CD4-positive, alpha-beta T cell treated with Interferon alpha-2 for 1 hour (primary cell): ENCODE results near the gene ZNF540.
"Not testable (repeated sequence)": the region's sequence is repeated elsewhere in the genome, so short reads cannot be mapped to it uniquely, and the experiment has no call there.

ENCODE experiments used
- DNase-seq, 2 donors: peaks; one replicate each; pipeline ENCODE4 v3.0.0-alpha.2; 2020 to 2022

The ZNF540 gene

GRCh38 chr19:37594304-37594981, at the start of gene ZNF540, which contains the start of gene ZNF571:
Gene ZNF540 (plus strand): TSS chr19:37594876. CDS start chr19:37598448, 3,572 bp downstream.
Gene ZNF571 (minus strand): TSS chr19:37594792. CDS start chr19:37586676, 8,116 bp downstream.
- DNase-seq: peak; percentile 92 to 95

GRCh38 chr19:37551129-37551993, 43.3 kb upstream of the ZNF540 start:
- DNase-seq: peak; percentile 71 to 74

GRCh38 chr19:37563518-37563917, 31.2 kb upstream of the ZNF540 start:
- DNase-seq: no peak

GRCh38 chr19:37564624-37565369, 29.9 kb upstream of the ZNF540 start:
- no peak for DNase-seq

- no peak for DNase-seq
Measured at GRCh38 chr19:37565370-37565669, 29.4 kb upstream of the ZNF540 start.

GRCh38 chr19:37572203-37572602, 22.5 kb upstream of the ZNF540 start:
- no peak for DNase-seq

- DNase-seq: no peak
Measured at GRCh38 chr19:37583340-37583739, 11.3 kb upstream of the ZNF540 start.

- DNase-seq: no peak
Measured at GRCh38 chr19:37593996-37594303, 726 bp upstream of the ZNF540 start.

GRCh38 chr19:37594982-37595382, 306 bp downstream of the ZNF540 start:
- peak; percentile 74 to 81 for DNase-seq

GRCh38 chr19:37635076-37636056, 40.7 kb downstream of the ZNF540 start:
- no peak for DNase-seq

GRCh38 chr19:37654118-37654517, 59.4 kb downstream of the ZNF540 start:
- DNase-seq: no peak

- DNase-seq: peak; percentile 5 to 16
Measured at GRCh38 chr19:37654629-37655300, 60.1 kb downstream of the ZNF540 start.

- DNase-seq: peak; percentile 66 to 73
Measured at GRCh38 chr19:37655301-37655688, 60.6 kb downstream of the ZNF540 start, which contains the start of gene ZFP30. Gene ZFP30 (minus strand): TSS chr19:37655465. CDS start chr19:37647822, 7,643 bp downstream.

- DNase-seq: peak; percentile 79 to 84
Measured at GRCh38 chr19:37655689-37656371, 61.2 kb downstream of the ZNF540 start.

GRCh38 chr19:37657157-37657556, 62.5 kb downstream of the ZNF540 start:
- DNase-seq: not testable (repeated sequence)
